DMS114 treated with DMSO at 0.1 percent for 48 hours (cell line): Measurements from ENCODE around the gene NXPE3.
"Not testable (repeated sequence)": the region's sequence is repeated elsewhere in the genome, so short reads cannot be mapped to it uniquely, and the experiment has no call there.

Source experiments
- DNase-seq: peaks from one replicate; lab custom pipeline; 2025; ENCODE audit not compliant: unreplicated experiment; lab: John Stamatoyannopoulos, UW

Gene NXPE3

DNA sequence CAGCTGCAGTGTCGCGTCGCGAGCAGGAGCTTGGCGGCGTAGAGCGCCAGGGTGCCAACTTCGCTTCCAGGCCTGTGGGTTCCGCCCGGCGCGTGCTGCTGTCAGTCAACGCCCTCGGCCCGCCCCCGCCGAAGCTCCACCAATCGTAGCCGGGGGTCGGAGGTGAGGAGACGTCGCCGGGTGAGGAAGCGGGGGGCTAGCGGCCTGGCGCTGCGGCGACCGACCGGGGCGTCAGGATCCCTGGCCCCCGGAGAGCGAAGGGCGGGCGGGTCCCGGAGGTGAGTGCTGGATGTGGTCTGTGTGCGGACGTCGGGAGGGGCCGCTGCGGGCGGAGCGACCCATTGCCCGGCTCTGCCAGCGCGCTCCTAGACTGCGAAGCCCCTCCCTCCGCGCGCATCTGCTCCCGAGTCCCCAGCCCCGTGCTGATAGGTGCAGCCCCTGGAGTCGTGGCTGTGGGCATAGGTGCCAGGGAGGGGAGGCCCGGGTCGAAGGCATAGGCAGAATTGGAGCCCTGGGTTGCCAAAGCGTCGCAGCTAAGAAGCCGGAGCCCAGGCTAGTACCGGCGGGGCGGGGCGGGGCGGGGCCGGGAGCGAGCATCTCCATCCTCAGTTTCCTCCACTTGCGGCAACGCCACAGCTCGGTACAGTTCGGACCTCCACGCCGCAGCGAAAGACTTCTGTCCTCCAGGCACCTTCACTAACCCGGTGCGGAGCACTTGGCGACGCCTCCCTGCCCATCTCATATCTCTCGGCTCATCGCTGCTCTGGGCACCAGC is at the start of gene NXPE3:
Gene NXPE3 (plus strand): TSS at position 165 of the 775 bp plus-strand sequence. CDS start 6,386 bp downstream, outside the sequence.
- peak; percentile 70 for DNase-seq

DNA sequence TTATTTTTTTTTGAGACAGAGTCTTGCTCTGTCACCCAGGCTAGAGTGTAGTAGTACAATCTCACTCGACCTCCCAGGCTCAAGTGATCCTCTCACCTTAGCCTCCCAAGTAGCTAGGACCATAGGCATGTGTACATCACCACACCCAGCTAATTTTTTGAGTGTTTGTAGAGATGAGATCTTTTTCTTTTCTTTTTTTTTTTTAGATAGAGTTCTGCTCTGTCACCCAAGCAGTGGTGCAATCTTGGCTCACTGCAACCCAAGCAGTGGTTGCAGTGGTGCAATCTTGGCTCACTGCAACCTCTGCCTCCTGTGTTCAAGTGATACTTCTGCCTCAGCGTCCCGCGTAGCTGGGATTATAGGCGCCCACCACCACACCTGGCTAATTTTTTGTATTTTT is 49.4 kb upstream of the NXPE3 start:
- no peak for DNase-seq

DNA sequence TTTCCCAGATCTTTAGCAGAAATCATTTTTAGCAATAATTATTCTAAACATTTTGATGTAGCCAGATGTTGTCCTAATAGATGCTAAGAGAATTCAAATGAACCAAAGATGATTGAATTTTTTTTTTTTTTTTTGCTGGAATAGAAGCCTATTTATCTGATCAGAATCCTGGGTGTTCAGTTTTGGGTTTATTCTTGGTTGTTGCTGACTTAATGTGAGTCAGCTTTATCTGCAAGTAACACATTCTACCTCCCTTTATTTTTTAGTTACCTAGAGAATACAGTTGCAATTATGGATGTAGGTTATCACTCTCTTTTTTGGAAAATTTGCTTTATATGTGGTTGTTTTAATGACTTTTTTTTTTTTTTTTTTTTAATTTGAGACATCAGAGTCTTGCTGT is 48.2 kb upstream of the NXPE3 start:
- DNase-seq: no peak

DNA sequence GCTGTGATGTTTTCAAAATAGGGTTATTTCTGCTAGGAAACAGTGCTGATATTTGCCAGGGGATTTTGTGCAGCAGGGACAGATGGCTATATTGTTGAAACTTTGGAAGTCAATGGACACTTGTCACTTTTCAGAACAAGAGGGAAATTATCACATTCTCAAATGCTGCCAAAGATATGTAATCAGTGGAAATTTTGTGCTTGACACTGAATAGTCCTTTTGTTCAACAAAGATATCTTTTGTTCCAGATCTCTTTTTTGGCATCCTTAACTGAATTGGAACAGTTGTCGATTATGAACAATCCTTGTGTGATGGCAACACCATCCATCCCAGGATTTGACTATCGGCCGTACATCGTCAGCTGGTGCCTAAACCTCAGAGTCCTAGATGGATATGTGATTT is 46.8 kb upstream of the NXPE3 start:
- no peak for DNase-seq

DNA sequence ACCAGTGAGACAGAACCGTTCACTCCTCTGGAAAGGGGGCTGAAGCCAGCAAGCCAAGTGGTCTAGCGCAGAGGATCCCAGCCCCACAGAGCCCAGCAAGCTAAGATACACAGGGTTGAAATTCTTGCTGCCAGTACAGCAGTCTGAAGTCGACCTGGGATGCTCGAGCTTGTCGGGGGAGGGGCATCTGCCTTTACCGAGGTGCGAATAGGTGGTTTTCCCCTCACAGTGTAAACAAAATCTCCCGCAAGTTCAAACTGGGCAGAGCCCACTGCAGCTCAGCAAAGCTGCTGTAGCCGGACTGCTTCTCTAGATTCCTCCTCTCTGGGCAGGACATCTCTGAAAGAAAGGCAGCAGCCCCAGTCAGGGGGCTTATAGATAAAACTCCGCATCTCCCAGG is 43.2 kb upstream of the NXPE3 start:
- no peak for DNase-seq

DNA sequence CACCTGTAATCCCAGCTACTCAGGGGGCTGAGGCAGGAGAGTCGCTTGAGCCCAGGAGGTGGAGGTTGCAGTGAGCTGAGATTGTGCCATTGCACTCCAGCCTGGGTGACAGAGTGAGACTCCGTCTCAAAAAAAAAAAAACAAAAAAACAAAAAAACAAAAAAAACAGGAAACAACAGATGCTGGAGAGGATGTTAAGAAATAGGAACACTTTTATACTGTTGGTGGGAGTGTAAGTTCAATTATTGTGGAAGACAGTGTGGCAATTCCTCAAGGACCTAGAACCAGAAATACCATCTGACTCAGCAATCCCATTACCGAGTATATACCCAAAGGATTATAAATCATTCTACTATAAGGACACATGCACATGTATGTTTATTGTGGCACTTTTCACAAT is 37.1 kb upstream of the NXPE3 start:
- not testable (repeated sequence) for DNase-seq

DNA sequence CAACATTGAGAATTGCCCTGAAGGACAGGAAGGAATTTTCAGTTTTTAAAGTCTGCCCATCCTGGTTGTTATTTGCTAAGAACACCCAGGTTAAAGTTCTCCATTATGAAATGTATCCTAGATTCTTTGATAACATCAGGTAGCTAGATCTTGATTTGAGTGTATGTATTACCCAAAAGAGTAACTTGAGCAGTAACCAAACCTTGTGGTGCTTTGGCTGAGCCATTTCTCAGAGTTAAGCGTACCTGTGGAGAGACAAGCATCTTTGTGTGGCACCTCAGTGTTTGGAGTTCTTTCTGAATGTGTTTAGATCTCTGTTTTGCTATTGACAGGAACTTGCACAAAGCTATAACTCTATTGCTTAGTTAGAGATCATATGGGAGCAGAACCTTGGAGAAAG is 34.2 kb upstream of the NXPE3 start:
- no peak for DNase-seq

DNA sequence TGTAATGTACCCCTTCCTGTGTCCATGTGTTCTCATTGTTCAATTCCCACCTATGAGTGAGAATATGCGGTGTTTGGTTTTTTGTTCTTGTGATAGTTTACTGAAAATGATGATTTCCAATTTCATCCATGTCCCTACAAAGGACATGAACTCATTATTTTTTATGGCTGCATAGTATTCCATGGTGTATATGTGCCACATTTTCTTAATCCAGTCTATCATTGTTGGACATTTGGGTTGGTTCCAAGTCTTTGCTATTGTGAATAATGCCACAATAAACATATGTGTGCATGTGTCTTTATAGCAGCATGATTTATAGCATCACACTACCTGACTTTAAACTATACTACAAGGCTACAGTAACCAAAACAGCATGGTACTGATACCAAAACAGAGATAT is 33.1 kb upstream of the NXPE3 start:
- not testable (repeated sequence) for DNase-seq

DNA sequence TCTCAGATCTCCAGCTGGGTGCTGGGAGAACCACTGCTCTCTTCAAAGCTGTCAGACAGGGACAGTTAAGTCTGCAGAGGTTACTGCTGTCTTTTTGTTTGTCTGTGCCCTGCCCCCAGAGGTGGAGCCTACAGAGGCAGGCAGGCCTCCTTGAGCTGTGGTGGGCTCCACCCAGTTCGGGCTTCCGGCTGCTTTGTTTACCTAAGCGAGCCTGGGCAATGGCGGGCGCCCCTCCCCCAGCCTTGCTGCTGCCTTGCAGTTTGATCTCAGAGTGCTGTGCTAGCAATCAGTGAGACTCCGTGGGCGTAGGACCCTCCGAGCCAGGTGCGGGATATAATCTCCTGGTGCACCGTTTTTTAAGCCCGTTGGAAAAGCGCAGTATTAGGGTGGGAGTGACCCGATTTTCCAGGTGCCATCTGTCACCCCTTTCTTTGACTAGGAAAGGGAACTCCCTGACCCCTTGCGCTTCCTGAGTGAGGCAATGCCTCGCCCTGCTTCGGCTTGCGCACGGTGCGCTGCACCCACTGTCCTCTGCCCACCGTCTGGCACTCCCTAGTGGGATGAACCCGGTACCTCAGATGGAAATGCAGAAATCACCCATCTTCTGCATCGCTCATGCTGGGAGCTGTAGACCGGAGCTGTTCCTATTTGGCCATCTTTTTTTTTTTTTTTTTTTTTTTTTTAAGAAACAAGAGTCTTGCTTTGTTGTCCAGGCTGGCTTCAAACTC is 25.5 kb upstream of the NXPE3 start:
- DNase-seq: not testable (repeated sequence)

DNA sequence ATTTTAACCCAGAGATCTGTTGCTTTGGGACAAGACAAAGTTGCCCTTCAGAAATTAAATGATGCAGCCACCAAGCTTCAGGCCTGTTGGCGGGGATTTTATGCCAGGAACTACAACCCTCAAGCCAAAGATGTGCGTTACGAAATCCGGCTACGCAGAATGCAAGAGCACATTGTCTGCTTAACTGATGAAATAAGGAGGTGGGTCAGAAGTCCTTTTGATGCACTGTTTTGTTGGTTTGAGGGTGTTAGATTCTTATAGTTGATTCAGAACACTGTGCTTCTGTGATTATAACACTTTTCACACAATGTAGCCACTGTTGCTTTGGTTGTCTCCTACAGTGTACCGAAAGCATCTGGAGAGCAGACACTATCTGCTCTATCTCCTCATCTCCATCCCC is 20.8 kb upstream of the NXPE3 start:
- no peak for DNase-seq

DNA sequence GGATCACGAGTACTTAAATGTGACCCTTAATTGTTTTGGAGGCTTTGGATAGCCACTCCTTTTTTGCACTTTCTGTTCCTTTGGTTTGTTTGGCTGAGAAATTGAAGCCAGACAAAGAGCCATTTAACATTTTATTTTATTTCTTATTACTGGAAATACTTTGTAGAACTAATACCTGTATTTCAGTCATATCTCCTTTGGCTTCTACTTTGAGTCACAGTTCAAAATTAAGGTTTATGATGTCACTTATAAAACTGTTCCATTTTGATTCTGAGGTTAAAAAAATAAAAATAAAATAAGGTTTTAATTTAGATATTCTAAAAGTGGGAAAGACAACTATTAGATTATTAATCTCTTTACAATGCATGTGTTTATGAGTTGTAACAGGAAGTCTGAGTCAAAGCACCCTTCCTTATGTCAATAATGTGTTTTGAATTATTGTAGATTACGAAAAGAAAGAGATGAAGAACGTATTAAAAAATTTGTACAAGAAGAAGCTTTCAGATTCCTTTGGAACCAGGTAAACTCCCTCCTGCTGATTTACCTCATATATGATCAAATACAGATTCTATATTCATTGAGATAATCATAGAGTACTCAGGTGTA is 16.9 kb upstream of the NXPE3 start:
- no peak for DNase-seq

DNA sequence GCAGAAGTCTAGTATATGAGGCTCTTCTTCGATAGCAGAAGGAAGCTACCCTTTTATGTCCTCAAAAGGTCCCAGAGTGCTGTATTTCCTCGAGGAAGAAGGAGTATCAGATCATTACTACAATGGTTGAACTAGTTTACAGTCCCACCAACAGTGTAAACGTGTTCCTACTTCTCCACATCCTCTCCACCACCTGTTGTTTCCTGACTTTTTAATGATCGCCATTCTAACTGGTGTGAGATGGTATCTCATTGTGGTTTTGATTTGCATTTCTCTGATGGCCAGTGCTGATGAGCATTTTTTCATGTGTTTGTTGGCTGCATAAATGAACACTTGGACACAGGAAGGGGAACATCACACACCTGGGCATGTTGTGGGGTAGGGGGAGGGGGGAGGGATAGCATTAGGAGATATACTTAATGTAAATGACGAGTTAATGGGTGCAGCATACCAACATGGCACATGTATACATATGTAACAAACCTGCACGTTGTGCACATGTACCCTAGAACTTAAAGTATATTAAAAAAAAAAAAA is 1.2 kb upstream of the NXPE3 start:
- not testable (repeated sequence) for DNase-seq

DNA sequence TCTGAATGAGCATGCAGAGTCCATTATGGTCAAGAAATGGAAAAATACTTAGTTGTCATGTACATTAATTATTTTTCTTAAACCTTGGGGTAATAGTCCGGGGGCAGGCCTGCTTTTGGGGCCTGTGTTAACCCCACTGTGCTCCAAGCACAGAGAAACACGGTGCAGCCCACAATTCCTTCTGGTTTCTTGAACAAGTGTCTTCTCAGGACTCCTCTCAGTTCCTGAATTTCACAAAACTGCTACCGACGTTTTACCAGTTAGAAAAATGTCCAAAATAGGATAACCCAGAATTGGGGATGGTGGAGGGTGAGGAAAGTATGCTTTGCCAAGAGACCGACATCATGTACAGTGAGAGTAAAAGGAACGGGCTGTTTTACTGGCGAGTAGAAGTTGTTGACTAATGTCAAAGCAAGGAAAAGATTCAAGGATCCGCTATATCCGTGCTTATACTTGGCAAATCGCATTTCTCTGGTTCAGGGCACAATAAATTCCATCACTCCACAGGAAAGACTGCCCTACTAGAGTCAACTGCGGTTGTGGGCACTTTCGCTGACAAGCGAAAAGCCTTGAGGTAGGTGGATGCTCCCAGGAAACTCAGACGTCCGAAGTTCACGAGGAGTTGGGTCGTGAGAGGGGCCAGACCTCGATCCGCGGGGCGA is 495 bp upstream of the NXPE3 start:
- DNase-seq: no peak

DNA sequence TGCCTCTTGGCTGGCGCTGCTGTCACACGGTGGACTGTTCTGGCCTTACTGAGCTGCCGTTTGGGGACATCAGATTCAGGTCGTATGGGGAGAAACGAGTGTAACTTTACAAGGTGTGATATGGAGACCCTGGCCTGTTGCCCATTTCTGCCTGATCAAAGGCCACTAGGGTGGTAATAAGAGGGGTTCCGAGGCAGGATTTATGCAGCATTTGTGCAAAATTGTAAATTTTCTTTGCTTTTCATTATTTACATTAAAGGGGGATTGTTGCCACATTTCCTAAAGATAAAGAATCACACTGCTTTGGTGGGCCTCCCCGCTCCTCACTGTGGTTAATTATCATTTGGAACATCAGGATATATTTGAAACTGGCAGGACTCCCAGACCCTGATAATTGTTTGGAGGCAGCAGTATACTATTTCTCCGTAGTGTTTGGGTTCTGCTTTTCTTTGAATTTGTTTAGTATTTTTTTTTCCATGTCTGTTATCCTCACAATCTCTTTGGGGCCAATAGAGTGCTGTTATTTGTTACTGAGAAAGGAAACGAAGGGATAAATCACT is 891 bp downstream of the NXPE3 start:
- no peak for DNase-seq

DNA sequence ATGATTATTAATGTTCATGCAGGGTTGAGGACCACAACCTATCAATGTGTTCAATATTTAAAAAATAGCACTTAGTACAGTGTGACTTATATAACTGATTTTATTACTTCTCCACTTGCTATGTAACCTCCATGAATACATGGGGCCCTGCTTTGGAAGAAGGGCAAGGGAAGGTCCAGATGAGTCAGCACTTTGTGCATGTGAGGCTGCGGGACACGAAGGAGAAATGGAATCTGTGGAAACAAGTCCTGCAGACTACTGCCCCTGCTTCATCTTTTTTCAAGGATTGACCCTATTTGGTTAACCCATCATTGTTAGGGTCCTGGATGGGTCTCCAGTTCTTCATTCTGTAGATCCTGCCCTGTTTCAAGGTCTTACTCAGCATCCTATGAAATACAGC is 1.6 kb downstream of the NXPE3 start:
- no peak for DNase-seq

DNA sequence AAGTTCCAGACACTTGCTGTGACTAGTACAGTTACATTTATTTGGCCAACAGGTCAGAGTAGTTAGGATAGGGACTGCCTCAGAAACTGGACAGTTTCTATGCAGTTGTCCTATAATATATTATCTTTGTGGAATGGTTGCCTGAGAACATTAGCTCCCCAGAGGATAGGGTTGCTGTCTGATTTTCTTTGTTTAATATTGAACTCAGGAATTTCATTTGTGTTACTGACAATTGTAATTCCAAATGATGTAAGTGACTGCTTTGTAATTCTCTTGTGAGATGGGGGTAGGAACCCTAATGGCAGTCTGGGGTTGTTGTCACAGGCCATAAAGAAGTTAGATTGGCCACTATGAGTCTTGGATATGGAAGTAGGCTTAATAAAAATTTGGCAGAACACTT is 2.2 kb downstream of the NXPE3 start:
- no peak for DNase-seq

DNA sequence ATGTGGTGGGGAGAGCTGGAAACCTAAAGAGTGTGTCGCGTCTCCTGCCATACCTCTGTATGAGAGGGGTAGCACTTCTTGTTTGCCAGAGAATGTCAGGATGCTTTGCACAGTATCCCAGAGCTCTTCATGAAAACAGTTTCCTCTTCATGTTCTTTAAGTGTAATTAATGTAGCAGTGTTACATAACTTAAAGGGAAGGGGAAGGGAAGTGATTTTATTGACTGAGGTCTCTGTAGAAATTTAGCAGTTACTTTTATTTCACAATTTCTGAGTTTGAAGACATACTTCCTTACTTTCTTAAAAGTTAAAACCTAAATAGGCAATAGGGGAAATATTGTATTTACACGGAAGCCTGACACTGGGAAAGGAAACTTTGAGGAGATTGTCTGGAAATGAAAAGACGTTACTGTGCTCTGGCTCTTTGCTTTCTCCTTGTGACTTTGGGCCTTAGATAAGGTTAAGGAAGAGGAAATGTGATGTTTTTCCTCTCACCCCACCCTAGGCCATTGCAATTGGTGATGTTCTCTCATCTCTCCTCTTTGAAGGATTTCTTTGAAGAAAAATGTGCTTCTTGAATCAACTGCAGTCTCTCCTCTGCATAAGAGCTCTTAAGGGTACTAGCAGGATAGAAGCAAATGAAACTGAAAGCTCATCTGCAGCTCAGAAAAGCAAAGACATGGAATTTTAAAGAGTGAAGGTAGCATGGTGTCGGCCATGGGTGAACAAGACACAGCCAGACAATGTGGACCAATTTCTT is 6.0 kb downstream of the NXPE3 start:
- no peak for DNase-seq

DNA sequence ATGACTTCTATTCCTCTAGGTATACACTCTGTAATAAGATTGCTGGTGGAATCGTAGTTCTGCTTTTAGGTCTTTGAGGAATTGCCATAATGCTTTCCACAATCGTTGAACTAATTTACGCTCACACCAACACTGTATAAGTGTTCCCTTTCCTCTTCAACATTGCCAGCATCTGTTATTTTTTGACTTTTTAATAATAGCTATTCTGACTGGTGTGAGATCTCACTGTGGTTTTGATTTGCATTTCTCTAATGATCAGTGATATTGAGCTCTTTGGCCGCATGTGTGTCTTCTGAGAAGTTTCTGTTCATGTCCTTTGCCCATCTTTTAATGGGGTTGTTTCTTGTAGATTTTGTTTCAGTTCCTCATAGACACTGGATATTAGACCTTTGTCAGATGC is 12.8 kb downstream of the NXPE3 start:
- DNase-seq: no peak

DNA sequence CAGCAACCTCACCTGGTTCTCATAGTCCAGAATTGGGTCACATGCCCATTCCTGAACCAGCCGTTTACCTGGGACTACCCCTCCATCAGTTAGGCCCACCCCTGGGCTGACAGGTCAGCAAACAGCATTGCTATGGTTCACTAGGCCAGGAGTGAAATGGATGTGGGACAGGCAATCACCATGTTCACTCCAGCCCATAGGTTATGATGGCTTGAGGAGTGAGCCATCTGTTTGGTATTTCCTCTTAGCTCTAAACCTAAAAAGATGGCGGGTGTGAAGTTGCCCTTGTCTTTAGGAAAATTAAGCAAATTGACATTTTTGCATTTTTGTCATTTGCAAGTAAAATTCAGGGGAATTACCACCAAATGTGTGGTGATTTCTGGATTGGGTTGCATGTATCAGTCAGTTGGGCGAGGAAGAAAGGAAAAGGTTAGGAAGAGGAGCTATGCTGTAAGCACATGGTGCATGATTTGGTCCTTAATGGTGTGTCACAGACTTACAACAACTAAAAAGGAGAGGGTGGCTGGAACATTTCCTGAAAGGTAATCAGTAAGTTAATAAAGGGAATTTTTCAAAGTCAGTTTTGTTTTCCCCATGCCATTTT is 17.2 kb downstream of the NXPE3 start:
- no peak for DNase-seq

DNA sequence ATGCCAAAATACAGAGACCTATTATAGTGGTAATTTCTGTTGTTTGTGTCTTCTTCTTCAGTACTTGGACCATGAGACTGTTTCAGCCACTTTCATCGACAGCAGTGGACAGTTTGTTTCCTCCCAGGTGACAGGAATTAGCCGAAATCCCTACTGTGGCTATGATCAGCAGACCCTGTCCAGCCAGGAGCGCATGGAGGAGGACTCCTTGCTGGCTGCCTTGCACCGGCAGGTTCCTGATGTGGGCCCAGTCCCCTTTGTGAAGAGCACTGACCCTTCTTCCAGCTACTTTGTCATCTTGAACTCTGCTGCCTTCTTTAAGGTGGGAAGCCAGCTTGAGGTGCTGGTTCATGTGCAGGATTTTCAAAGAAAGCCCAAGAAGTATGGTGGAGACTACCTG is 22.2 kb downstream of the NXPE3 start:
- no peak for DNase-seq
